GM12878 (cell line): ENCODE measurements around the gene SMTNL1. TPM values are rescaled to one million over a fixed set of nuclear protein-coding genes. Genes with fewer than 3 reads are reported as not detected.

Source experiments
- DPF2 ChIP-seq: fragments of 450-650 bp; IDR thresholded peaks from 2 replicates; pipeline ENCODE4 v1.6.1; 2017; ENCODE audit warnings: mild to moderate bottlenecking
- NBN ChIP-seq: fragments of 450-650 bp; IDR thresholded peaks from 2 replicates; pipeline ENCODE4 v1.6.1; 2016
- NR2C1 ChIP-seq: fragments of 450-650 bp; IDR thresholded peaks from 2 replicates; pipeline ENCODE4 v1.6.1; 2017; ENCODE audit warnings: antibody characterized with exemption, mild to moderate bottlenecking, moderate library complexity
- POLR2AphosphoS2 ChIP-seq: IDR thresholded peaks from 2 replicates; pipeline ENCODE4 v1.6.1; 2011; ENCODE audit warnings: low read depth, mild to moderate bottlenecking, low read length, improper control_type of control experiment, moderate library complexity
- RFX5 ChIP-seq: IDR thresholded peaks from 2 replicates; pipeline ENCODE4 v1.6.1; 2011; ENCODE audit warnings: low read depth, low read length, improper control_type of control experiment
- SUPT20H ChIP-seq: IDR thresholded peaks from 2 replicates; pipeline ENCODE4 v1.6.1; 2011; ENCODE audit warnings: low read depth, mild to moderate bottlenecking, low read length, moderate library complexity, borderline replicate concordance; ENCODE audit not compliant: control insufficient read depth
- TARDBP ChIP-seq: IDR thresholded peaks from 2 replicates; pipeline ENCODE4 v1.6.1; 2016; ENCODE audit warnings: borderline replicate concordance
- TCF3 ChIP-seq: IDR thresholded peaks from 2 replicates; pipeline ENCODE4 v1.6.1; 2012; ENCODE audit warnings: low read depth, mild to moderate bottlenecking, low read length, borderline replicate concordance; ENCODE audit not compliant: insufficient read depth
- ZBED1 ChIP-seq: IDR thresholded peaks from 2 replicates; pipeline ENCODE4 v1.6.1; 2016; ENCODE audit warnings: borderline replicate concordance
- ZNF274 ChIP-seq: IDR thresholded peaks from one replicate; pipeline ENCODE4 v1.8.0; 2011; ENCODE audit not compliant: insufficient read length, insufficient read depth
- polyA plus RNA-seq, 11 experiments: library from polyadenylated mRNA; depleted of rRNA in 4 of 11; unstranded in 6 of 11; stranded (reverse) in 5 of 11; fragments of >200 nt; fragmentation: Nextera tagmentation in 4 of 11; fragmentation: Illumina TruSeq in 1 of 11; extraction: Ambion mirVana in 4 of 11; extraction: Trizol in 1 of 11; gene quantifications; 1 replicate in 1 of 11; 2 replicates in 10 of 11; pipeline versions ENCODE4 v1.2.1 to v1.2.3, GENCODE V29; 2011 to 2016; ENCODE audit warnings: inconsistent platforms in 2 of 11, missing spikeins in 2 of 11, low read depth in 1 of 11
- total RNA-seq, 4 experiments: library from RNA; depleted of rRNA in 3 of 4; stranded (reverse); fragments of >200 nt in 3 of 4; fragmentation: Illumina TruSeq in 1 of 4; extraction: Trizol in 1 of 4; gene quantifications; 2 replicates each; pipeline versions ENCODE4 v1.2.1 to v1.2.3, GENCODE V29; 2013 to 2021
- TF ChIP-seq, protein P1 (sequence below): fragments of 450-650 bp; IDR thresholded peaks from 2 replicates; pipeline ENCODE4 v1.6.1; 2017; ENCODE audit warnings: mild to moderate bottlenecking, low read depth, inconsistent platforms; ENCODE audit not compliant: poor library complexity, severe bottlenecking
- TF ChIP-seq, protein P2 (sequence below): IDR thresholded peaks from 2 replicates; pipeline ENCODE4 v1.6.1; 2012; ENCODE audit warnings: low read depth, low read length, improper control_type of control experiment
- TF ChIP-seq, protein P3 (sequence below): IDR thresholded peaks from 2 replicates; pipeline ENCODE4 v1.6.1; 2012; ENCODE audit warnings: low read length, inconsistent platforms
- TF ChIP-seq, protein P4 (sequence below): fragments of 450-650 bp; IDR thresholded peaks from 2 replicates; pipeline ENCODE4 v1.6.1; 2014; ENCODE audit warnings: mild to moderate bottlenecking
- TF ChIP-seq, protein P5 (sequence below): fragments of 150-350 bp; IDR thresholded peaks from 2 replicates; pipeline ENCODE4 v1.6.1; 2014; ENCODE audit warnings: mild to moderate bottlenecking, low read depth, low read length

Gene SMTNL1
- total and polyA plus RNA-seq, 10 of the 15 experiments (the other 5 are each of a cell fraction or from before 2014, with no cell fraction given): 0.06 to 0.17 (median 0.10) TPM; not detected in 7

DNA sequence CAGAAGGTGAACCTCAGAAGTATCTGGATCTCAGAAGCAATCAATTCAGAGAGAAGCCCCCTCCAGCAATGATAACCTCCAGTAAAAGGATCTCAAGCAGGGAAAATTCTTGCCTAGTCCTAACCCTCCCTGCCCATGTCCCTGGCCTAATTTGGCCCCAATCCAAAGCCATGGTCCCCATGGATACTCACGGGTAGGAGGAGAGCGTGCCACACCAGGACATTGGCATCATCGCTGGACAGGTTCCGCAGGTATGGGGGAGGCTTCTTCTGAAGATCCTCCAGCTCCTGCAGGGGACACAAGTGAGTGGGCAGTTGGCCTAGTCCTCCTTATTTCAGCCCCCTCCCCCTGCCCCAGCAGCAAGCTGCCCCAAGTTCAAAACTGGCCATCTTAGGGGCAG, 22.8 kb downstream of the SMTNL1 start (continued):
- TF ChIP-seq, protein P1, sequence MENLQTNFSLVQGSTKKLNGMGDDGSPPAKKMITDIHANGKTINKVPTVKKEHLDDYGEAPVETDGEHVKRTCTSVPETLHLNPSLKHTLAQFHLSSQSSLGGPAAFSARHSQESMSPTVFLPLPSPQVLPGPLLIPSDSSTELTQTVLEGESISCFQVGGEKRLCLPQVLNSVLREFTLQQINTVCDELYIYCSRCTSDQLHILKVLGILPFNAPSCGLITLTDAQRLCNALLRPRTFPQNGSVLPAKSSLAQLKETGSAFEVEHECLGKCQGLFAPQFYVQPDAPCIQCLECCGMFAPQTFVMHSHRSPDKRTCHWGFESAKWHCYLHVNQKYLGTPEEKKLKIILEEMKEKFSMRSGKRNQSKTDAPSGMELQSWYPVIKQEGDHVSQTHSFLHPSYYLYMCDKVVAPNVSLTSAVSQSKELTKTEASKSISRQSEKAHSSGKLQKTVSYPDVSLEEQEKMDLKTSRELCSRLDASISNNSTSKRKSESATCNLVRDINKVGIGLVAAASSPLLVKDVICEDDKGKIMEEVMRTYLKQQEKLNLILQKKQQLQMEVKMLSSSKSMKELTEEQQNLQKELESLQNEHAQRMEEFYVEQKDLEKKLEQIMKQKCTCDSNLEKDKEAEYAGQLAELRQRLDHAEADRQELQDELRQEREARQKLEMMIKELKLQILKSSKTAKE: no peak
- TF ChIP-seq TARDBP (no peak), NR2C1 (no peak), RFX5 (no peak), ZNF274 (no peak), DPF2 (no peak), SUPT20H (no peak), TCF3 (no peak), NBN (no peak), ZBED1 (no peak), POLR2AphosphoS2 (no peak)
- TF ChIP-seq, protein P2, sequence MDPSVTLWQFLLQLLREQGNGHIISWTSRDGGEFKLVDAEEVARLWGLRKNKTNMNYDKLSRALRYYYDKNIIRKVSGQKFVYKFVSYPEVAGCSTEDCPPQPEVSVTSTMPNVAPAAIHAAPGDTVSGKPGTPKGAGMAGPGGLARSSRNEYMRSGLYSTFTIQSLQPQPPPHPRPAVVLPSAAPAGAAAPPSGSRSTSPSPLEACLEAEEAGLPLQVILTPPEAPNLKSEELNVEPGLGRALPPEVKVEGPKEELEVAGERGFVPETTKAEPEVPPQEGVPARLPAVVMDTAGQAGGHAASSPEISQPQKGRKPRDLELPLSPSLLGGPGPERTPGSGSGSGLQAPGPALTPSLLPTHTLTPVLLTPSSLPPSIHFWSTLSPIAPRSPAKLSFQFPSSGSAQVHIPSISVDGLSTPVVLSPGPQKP: no peak
- TF ChIP-seq, protein P3, sequence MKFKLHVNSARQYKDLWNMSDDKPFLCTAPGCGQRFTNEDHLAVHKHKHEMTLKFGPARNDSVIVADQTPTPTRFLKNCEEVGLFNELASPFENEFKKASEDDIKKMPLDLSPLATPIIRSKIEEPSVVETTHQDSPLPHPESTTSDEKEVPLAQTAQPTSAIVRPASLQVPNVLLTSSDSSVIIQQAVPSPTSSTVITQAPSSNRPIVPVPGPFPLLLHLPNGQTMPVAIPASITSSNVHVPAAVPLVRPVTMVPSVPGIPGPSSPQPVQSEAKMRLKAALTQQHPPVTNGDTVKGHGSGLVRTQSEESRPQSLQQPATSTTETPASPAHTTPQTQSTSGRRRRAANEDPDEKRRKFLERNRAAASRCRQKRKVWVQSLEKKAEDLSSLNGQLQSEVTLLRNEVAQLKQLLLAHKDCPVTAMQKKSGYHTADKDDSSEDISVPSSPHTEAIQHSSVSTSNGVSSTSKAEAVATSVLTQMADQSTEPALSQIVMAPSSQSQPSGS: no peak
- TF ChIP-seq, protein P4, sequence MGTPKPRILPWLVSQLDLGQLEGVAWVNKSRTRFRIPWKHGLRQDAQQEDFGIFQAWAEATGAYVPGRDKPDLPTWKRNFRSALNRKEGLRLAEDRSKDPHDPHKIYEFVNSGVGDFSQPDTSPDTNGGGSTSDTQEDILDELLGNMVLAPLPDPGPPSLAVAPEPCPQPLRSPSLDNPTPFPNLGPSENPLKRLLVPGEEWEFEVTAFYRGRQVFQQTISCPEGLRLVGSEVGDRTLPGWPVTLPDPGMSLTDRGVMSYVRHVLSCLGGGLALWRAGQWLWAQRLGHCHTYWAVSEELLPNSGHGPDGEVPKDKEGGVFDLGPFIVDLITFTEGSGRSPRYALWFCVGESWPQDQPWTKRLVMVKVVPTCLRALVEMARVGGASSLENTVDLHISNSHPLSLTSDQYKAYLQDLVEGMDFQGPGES: no peak
- TF ChIP-seq, protein P5, sequence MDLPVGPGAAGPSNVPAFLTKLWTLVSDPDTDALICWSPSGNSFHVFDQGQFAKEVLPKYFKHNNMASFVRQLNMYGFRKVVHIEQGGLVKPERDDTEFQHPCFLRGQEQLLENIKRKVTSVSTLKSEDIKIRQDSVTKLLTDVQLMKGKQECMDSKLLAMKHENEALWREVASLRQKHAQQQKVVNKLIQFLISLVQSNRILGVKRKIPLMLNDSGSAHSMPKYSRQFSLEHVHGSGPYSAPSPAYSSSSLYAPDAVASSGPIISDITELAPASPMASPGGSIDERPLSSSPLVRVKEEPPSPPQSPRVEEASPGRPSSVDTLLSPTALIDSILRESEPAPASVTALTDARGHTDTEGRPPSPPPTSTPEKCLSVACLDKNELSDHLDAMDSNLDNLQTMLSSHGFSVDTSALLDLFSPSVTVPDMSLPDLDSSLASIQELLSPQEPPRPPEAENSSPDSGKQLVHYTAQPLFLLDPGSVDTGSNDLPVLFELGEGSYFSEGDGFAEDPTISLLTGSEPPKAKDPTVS: no peak
